GM12878 (cell line): Measurements from ENCODE around the gene GZMB. TPM values are rescaled to one million over a fixed set of nuclear protein-coding genes. Genes with fewer than 3 reads are reported as not detected.
"Not testable (repeated sequence)": the region's sequence is repeated elsewhere in the genome, so short reads cannot be mapped to it uniquely, and the experiment has no call there.

Experiments
- ATAC-seq: fragments of 200-7000 bp; cut with Tn5 transposase; 3 replicates; pipeline ENCODE4 v1.9.1; 2020; ENCODE audit warnings: mild to moderate bottlenecking, moderate library complexity
- BruUV-seq: library from RNA; stranded (reverse); fragments of 400-500 nt; replicated peaks from 2 replicates; lab custom pipeline; 2021; lab: Mats Ljungman, UMichigan
- CTCF ChIA-PET: fragments of 300-600 bp; sonication (Branson Sonifier 250); formaldehyde crosslinking; extraction: SDS; loops from one replicate; lab custom pipeline; 2021; ENCODE audit warnings: inconsistent platforms; lab: Yijun Ruan, JAX
- POLR2A ChIA-PET: fragments of 350-600 bp; formaldehyde crosslinking; extraction: SDS; loops from one replicate; lab custom pipeline; 2021; ENCODE audit warnings: inconsistent platforms; lab: Charles Lee
- RAD21 ChIA-PET: fragments of 300-600 bp; sonication (Branson Sonifier 250); formaldehyde crosslinking; loops from one replicate; lab custom pipeline; 2023; ENCODE audit warnings: antibody characterized with exemption; ENCODE audit not compliant: unreplicated experiment; lab: Charles Lee
- SMC1A ChIA-PET: fragments of 300-600 bp; sonication (Branson Sonifier 250); formaldehyde crosslinking; loops from one replicate; lab custom pipeline; 2023; ENCODE audit not compliant: unreplicated experiment, uncharacterized antibody; lab: Charles Lee
- DNase-seq: peaks from one replicate; pipeline ENCODE4 v3.0.0-alpha.2; 2011; ENCODE audit warnings: low read depth, low spot score
- FAIRE-seq: peaks from 3 replicates; lab custom pipeline; 2011; peaks lifted over from hg19 to GRCh38; lab: Jason Lieb, UNC
- H2AFZ ChIP-seq: 2 replicates; pipeline ENCODE4 v1.6.0; 2011; ENCODE audit warnings: low read depth, low read length, control low read depth; ENCODE audit not compliant: control insufficient read depth
- H3K27ac ChIP-seq: 2 replicates; pipeline ENCODE4 v1.5.1; 2011; ENCODE audit warnings: control low read depth; ENCODE audit not compliant: control insufficient read depth, insufficient read depth
- H3K27me3 ChIP-seq, 2 experiments: replicated peaks in 1 of 2; 2 replicates each; pipeline versions ENCODE4 v1.6.0 to v1.6.1; 2011; ENCODE audit warnings: low read length in 1 of 2; ENCODE audit not compliant: control insufficient read depth in 2 of 2, insufficient read depth in 2 of 2
- H3K36me3 ChIP-seq, 2 experiments: 2 replicates each; pipeline ENCODE4 v1.5.1; 2011; ENCODE audit warnings: low read length in 1 of 2; ENCODE audit not compliant: control insufficient read depth in 2 of 2, insufficient read depth in 2 of 2
- H3K4me1 ChIP-seq: 2 replicates; pipeline ENCODE4 v1.6.1; 2011; ENCODE audit warnings: mild to moderate bottlenecking, low read length, moderate library complexity, mixed read lengths; ENCODE audit not compliant: control insufficient read depth, insufficient read depth
- H3K4me2 ChIP-seq: 2 replicates; pipeline ENCODE4 v1.6.0; 2011; ENCODE audit warnings: control low read depth; ENCODE audit not compliant: control insufficient read depth, insufficient read depth
- H3K4me3 ChIP-seq: fragments of 200-600 bp; sonication (generic); 2 replicates; pipeline ENCODE4 v1.5.1; 2016
- H3K79me2 ChIP-seq: 2 replicates; pipeline ENCODE4 v1.6.0; 2011; ENCODE audit warnings: low read length; ENCODE audit not compliant: control insufficient read depth, insufficient read depth
- H3K9ac ChIP-seq: 2 replicates; pipeline ENCODE4 v1.8.0; 2011; ENCODE audit warnings: low read length, control low read depth, mixed read lengths; ENCODE audit not compliant: control insufficient read depth, insufficient read depth
- H3K9me3 ChIP-seq: replicated peaks from 3 replicates; pipeline ENCODE4 v1.5.1; 2011; ENCODE audit warnings: mild to moderate bottlenecking, low read length; ENCODE audit not compliant: control insufficient read depth, insufficient read depth
- H4K20me1 ChIP-seq: 2 replicates; pipeline ENCODE4 v1.6.0; 2011; ENCODE audit not compliant: control insufficient read depth, insufficient read depth
- CBX5 ChIP-seq: sonication (generic); IDR thresholded peaks from 2 replicates; pipeline ENCODE4 v1.6.1; 2016; ENCODE audit warnings: low read depth, moderate library complexity, mild to moderate bottlenecking, inconsistent platforms
- CREB1 ChIP-seq: IDR thresholded peaks from 2 replicates; pipeline ENCODE4 v1.6.1; 2012; ENCODE audit warnings: low read depth, mild to moderate bottlenecking, inconsistent platforms
- IKZF2 ChIP-seq, 2 experiments: fragments of 450-650 bp; IDR thresholded peaks; 2 replicates each; pipeline ENCODE4 v1.6.1; 2017; ENCODE audit warnings: mild to moderate bottlenecking in 2 of 2, moderate library complexity in 2 of 2
- MAX ChIP-seq: IDR thresholded peaks from 2 replicates; pipeline ENCODE4 v1.6.1; 2012; ENCODE audit warnings: low read depth, low read length, improper control_type of control experiment
- POLR2AphosphoS2 ChIP-seq: IDR thresholded peaks from 2 replicates; pipeline ENCODE4 v1.6.1; 2011; ENCODE audit warnings: low read depth, mild to moderate bottlenecking, low read length, improper control_type of control experiment, moderate library complexity
- SUPT20H ChIP-seq: IDR thresholded peaks from 2 replicates; pipeline ENCODE4 v1.6.1; 2011; ENCODE audit warnings: low read depth, mild to moderate bottlenecking, low read length, moderate library complexity, borderline replicate concordance; ENCODE audit not compliant: control insufficient read depth
- TCF7 ChIP-seq: IDR thresholded peaks from 2 replicates; pipeline ENCODE4 v1.6.1; 2014; ENCODE audit warnings: antibody characterized with exemption, borderline replicate concordance
- WGBS: methylation state at CpG from one replicate; pipeline ENCODE4 v1.1.6; 2016; ENCODE audit warnings: low lambda C conversion rate; ENCODE audit not compliant: insufficient replicate concordance, insufficient coverage; ENCODE audit errors: missing lambda C conversion rate; 5-methylcytosine and 5-hydroxymethylcytosine counted together
- in situ Hi-C: fragments of 300-500 bp; cut with MboI; formaldehyde crosslinking; loops from 9 replicates; pipeline ENCODE4 v1.14.3; 2018; ENCODE audit warnings: mixed read lengths
- intact Hi-C: fragments of 100-400 bp; cut with micrococcal nuclease; formaldehyde crosslinking; loops from one replicate; pipeline ENCODE4 v1.14.2; 2022; ENCODE audit not compliant: unreplicated experiment
- polyA plus RNA-seq, 11 experiments: library from polyadenylated mRNA; depleted of rRNA in 4 of 11; unstranded in 6 of 11; stranded (reverse) in 5 of 11; fragments of >200 nt; fragmentation: Nextera tagmentation in 4 of 11; fragmentation: Illumina TruSeq in 1 of 11; extraction: Ambion mirVana in 4 of 11; extraction: Trizol in 1 of 11; gene quantifications; 1 replicate in 1 of 11; 2 replicates in 10 of 11; pipeline versions ENCODE4 v1.2.1 to v1.2.3, GENCODE V29; 2011 to 2016; ENCODE audit warnings: inconsistent platforms in 2 of 11, missing spikeins in 2 of 11, low read depth in 1 of 11
- total RNA-seq, 4 experiments: library from RNA; depleted of rRNA in 3 of 4; stranded (reverse); fragments of >200 nt in 3 of 4; fragmentation: Illumina TruSeq in 1 of 4; extraction: Trizol in 1 of 4; gene quantifications; 2 replicates each; pipeline versions ENCODE4 v1.2.1 to v1.2.3, GENCODE V29; 2013 to 2021

The GZMB gene
- total and polyA plus RNA-seq, 10 of the 15 experiments (the other 5 are each of a cell fraction or from before 2014, with no cell fraction given), result 0.19 to 0.87 (median 0.38) TPM; not detected in 7

- no peak overlapping the region for H2AFZ ChIP-seq
- ATAC-seq (no peak), DNase-seq (no peak), FAIRE-seq (no peak)
- intact Hi-C loops (no loop called here), in situ Hi-C loops (no loop called here)
- no peaks in the 10 kb centered on the region for H3K4me1 ChIP-seq
- no peaks in the 10 kb centered on the region for H4K20me1 ChIP-seq
- ChIA-PET RAD21 (no interaction called here), SMC1A (interaction anchor here (0.6 to 1.2 kb wide), 2 partner anchors 14 to 136 kb away, joined by 3 to 4 read pairs; no protein-coding TSS in a partner anchor), POLR2A (no interaction called here), CTCF (interaction anchor here (1.4 to 2.4 kb wide), 4 partner anchors 8 to 85 kb away, joined by 3 to 8 read pairs (median 6); partner anchors contain the start of gene GZMH)
- no peaks in the 10 kb centered on the region for H3K79me2 ChIP-seq
- WGBS, result 0% methylated on average over 3 of the region's 3 CpGs
- no peak overlapping the region for H3K4me2 ChIP-seq
- H3K27me3 ChIP-seq, result no peaks in the 10 kb centered on the region
- H3K9ac ChIP-seq, result no peak overlapping the region
- peaks cover 3% of the 10 kb centered on the region; the same call in 1 of the 3 replicates for H3K9me3 ChIP-seq
- 0 out of 2 replicates have a peak overlapping the region, but pooled peaks have one; percentile 24 for H3K27ac ChIP-seq
- TF ChIP-seq POLR2AphosphoS2 (no peak), SUPT20H (no peak), CREB1 (no peak), CBX5 (no peak), MAX (no peak), IKZF2 (IDR thresholded peaks at IDR 0.05) (no peak), TCF7 (no peak)
- H3K36me3 ChIP-seq, result no peaks in the 10 kb centered on the region
- H3K4me3 ChIP-seq, result no peak overlapping the region
- BruUV-seq, result no TSS peak
Observed at GRCh38 chr14:24595073-24595808, 38.7 kb downstream of the GZMB start.

GRCh38 chr14:24591004-24591403, 43.0 kb downstream of the GZMB start:
- H3K27me3 ChIP-seq, H4K20me1 ChIP-seq, POLR2A ChIA-PET, H3K4me2 ChIP-seq, ATAC-seq, H3K4me3 ChIP-seq, H3K9me3 ChIP-seq, H2AFZ ChIP-seq, FAIRE-seq, SMC1A ChIA-PET, H3K27ac ChIP-seq, BruUV-seq, CTCF ChIA-PET, H3K36me3 ChIP-seq, DNase-seq, in situ Hi-C loops, RAD21 ChIA-PET, H3K9ac ChIP-seq, H3K79me2 ChIP-seq, intact Hi-C loops, H3K4me1 ChIP-seq: not testable (repeated sequence)
- 43% methylated on average over 2 of the region's 2 CpGs for WGBS

DNA sequence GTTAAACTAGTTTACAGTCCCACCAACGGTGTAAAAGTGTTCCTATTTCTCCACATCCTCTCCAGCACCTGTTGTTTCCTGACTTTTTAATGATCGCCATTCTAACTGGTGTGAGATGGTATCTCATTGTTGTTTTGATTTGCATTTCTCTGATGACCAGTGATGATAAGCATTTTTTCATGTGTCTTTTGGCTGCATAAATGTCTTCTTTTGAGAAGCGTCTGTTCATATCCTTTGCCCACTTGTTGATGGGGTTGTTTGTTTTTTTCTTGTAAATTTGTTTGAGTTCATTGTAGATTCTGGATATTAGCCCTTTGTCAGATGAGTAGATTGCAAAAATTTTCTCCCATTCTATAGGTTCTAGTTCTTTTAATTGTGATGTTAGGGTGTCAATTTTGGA, 49.6 kb downstream of the GZMB start:
- H3K9me3 ChIP-seq, H3K4me3 ChIP-seq, ATAC-seq, CTCF ChIA-PET, POLR2A ChIA-PET, H3K27ac ChIP-seq, H3K4me1 ChIP-seq, intact Hi-C loops, H2AFZ ChIP-seq, SMC1A ChIA-PET, H3K4me2 ChIP-seq, H3K27me3 ChIP-seq, H3K9ac ChIP-seq, BruUV-seq, in situ Hi-C loops, RAD21 ChIA-PET, FAIRE-seq, H3K36me3 ChIP-seq, DNase-seq, H3K79me2 ChIP-seq, H4K20me1 ChIP-seq: not testable (repeated sequence)
- 30% methylated on average over 1 of the region's 3 CpGs for WGBS
